ENCODE data around the gene ADCY10. TPM values are rescaled to one million over a fixed set of nuclear protein-coding genes. Genes with fewer than 3 reads are reported as not detected.
"Not testable (repeated sequence)": the region's sequence is repeated elsewhere in the genome, so short reads cannot be mapped to it uniquely, and the experiment has no call there.

ADCY10 gene
- total and polyA plus RNA-seq, 12 donors = 0.07 to 0.61 (median 0.24) TPM; not detected in 2

DNA sequence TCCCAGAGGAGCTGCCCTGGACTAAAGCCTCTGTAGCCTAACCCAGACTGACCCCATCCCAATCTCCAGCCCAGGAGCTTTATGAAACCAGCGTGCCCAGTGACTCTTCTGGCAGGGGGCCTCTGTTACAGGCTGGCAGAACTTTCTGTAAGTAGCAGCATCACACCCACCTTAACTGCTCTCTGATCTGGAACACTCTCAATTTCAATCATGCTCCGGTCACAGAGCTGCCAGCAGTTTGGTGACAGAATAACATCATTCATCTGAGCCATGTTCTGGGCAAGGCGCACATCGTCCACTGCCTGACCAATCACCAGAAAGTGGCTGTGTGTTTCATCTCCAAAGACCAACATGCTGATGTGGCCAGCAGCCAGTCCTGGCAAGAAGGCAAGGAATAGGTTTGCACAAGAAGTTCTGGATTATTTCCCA lies 14.7 kb downstream of the ADCY10 start:
- intact Hi-C loops (cut with DNase I) = no loop called here
- WGBS, 4 donors = 51 to 69% (median 56%) methylated on average over 3 to 4 of the region's 4 CpGs
- Histone ChIP-seq H3K4me1 (replicated peaks in 1 of 2) (no peaks in the 10 kb centered on the region), H3K27ac (no peak overlapping the region), H3K36me3 (replicated peaks in 1 of 2) (no peaks in the 10 kb centered on the region), H3K27me3 (no peaks in the 10 kb centered on the region), H3K4me3 (no peak overlapping the region), H3K9me3 (replicated peaks in 1 of 3) (no peaks in the 10 kb centered on the region)
- TF ChIP-seq POLR2A (IDR thresholded peaks at IDR 0.05) = no peak
- TF ChIP-seq, protein P1, sequence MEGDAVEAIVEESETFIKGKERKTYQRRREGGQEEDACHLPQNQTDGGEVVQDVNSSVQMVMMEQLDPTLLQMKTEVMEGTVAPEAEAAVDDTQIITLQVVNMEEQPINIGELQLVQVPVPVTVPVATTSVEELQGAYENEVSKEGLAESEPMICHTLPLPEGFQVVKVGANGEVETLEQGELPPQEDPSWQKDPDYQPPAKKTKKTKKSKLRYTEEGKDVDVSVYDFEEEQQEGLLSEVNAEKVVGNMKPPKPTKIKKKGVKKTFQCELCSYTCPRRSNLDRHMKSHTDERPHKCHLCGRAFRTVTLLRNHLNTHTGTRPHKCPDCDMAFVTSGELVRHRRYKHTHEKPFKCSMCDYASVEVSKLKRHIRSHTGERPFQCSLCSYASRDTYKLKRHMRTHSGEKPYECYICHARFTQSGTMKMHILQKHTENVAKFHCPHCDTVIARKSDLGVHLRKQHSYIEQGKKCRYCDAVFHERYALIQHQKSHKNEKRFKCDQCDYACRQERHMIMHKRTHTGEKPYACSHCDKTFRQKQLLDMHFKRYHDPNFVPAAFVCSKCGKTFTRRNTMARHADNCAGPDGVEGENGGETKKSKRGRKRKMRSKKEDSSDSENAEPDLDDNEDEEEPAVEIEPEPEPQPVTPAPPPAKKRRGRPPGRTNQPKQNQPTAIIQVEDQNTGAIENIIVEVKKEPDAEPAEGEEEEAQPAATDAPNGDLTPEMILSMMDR (IDR thresholded peaks at IDR 0.05) = no peak
- peak; percentile 34 to 90 (median 72) for DNase-seq

DNA sequence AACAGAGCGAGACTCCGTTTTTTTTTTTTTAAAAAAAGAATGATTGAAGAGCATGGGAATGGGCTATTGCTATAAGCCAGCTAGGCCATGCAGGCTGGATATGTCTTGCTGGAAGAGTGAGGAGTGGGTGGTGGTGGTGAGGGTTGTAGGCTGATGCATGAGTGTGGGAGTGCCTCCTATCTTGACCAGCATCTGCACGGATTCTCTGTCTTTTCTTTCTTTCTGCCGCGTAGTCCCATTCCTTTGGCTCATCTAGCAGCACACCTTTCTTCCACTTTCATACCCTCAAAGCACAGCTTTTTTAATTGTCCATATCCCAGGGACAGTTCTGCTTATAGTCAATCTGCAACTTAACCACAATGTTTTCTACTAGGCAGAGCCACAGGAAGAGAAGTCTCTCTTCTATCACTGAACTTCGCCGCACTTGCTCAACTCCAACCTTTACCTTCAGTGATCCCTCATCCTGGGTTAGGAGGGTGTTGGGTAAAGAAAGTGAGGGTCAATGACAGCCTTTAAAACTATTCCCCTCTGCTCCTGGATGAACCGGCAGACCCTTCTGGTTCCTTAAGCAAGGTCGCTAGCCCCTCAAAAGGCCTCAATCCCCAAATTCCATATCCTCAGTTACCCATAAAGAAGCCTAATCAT lies 15.2 kb downstream of the ADCY10 start:
- 93 to 95% (median 94%) methylated on average over 9 of the region's 9 CpGs for WGBS, 4 donors
- no peaks in the 10 kb centered on the region for H3K27me3 ChIP-seq
- no peak overlapping the region for H3K4me3 ChIP-seq
- DNase-seq = no peak
- no peak overlapping the region for H3K27ac ChIP-seq
- no peaks in the 10 kb centered on the region for H3K36me3 ChIP-seq (replicated peaks in 1 of 2)
- intact Hi-C loops (cut with DNase I) = no loop called here
- TF ChIP-seq POLR2A (IDR thresholded peaks at IDR 0.05) = no peak
- TF ChIP-seq, protein P1 (IDR thresholded peaks at IDR 0.05) = no peak
- H3K9me3 ChIP-seq (replicated peaks in 1 of 3) = no peaks in the 10 kb centered on the region
- H3K4me1 ChIP-seq (replicated peaks in 1 of 2) = no peaks in the 10 kb centered on the region

- Histone ChIP-seq H3K27me3 (no peaks in the 10 kb centered on the region), H3K4me3 (no peak overlapping the region), H3K9me3 (replicated peaks in 1 of 3) (no peaks in the 10 kb centered on the region), H3K27ac (no peak overlapping the region), H3K4me1 (replicated peaks in 1 of 2) (no peaks in the 10 kb centered on the region), H3K36me3 (replicated peaks in 1 of 2) (no peaks in the 10 kb centered on the region)
- DNase-seq = no peak
- TF ChIP-seq POLR2A (IDR thresholded peaks at IDR 0.05) = no peak
- TF ChIP-seq, protein P1 (IDR thresholded peaks at IDR 0.05) = no peak
- 76 to 91% (median 87%) methylated on average over 2 of the region's 2 CpGs for WGBS, 4 donors
- intact Hi-C loops (cut with DNase I) = no loop called here
Measured at GRCh38 chr1:167893798-167894197, 20.1 kb downstream of the ADCY10 start.

- DNase-seq = no peak
- Histone ChIP-seq H3K4me3 (no peak overlapping the region), H3K36me3 (replicated peaks in 1 of 2) (no peaks in the 10 kb centered on the region), H3K27me3 (no peaks in the 10 kb centered on the region), H3K9me3 (replicated peaks in 1 of 3) (no peaks in the 10 kb centered on the region), H3K27ac (no peak overlapping the region), H3K4me1 (replicated peaks in 1 of 2) (no peaks in the 10 kb centered on the region)
- intact Hi-C loops (cut with DNase I) = no loop called here
- TF ChIP-seq, protein P1 (IDR thresholded peaks at IDR 0.05) = no peak
- TF ChIP-seq POLR2A (IDR thresholded peaks at IDR 0.05) = no peak
Measured at GRCh38 chr1:167890400-167890799, 23.5 kb downstream of the ADCY10 start.

- H3K9me3 ChIP-seq (replicated peaks in 1 of 3); H3K36me3 ChIP-seq (replicated peaks in 1 of 2); H3K27ac ChIP-seq; H3K4me1 ChIP-seq (replicated peaks in 1 of 2); H3K27me3 ChIP-seq; DNase-seq; H3K4me3 ChIP-seq; intact Hi-C loops (cut with DNase I): not testable (repeated sequence)
- WGBS, 4 donors = 85 to 98% (median 87%) methylated on average over 2 of the region's 2 CpGs
Measured at GRCh38 chr1:167887187-167887586, 26.7 kb downstream of the ADCY10 start.

Measured in adrenal gland (tissue), 12 donors.